GM18873 (cell line): ENCODE measurements around the gene MRPS11.
"Not testable (repeated sequence)": the region's sequence is repeated elsewhere in the genome, so short reads cannot be mapped to it uniquely, and the experiment has no call there.

ENCODE experiments used
- ATAC-seq: cut with Tn5 transposase; IDR thresholded peaks from one replicate; pipeline ENCODE4 v1.9.1; 2021; ENCODE audit warnings: mild to moderate bottlenecking, moderate library complexity, moderate number of reproducible peaks; ENCODE audit not compliant: unreplicated experiment, low FRiP score

The MRPS11 gene

GRCh38 chr15:88454867-88455810 is 12.4 kb upstream of the MRPS11 start:
- ATAC-seq, result no peak

- ATAC-seq, result no peak
These were observed 10.8 kb upstream of the MRPS11 start for GRCh38 chr15:88456733-88457132.

- ATAC-seq, result no peak
These were observed 3.5 kb upstream of the MRPS11 start for GRCh38 chr15:88463870-88464532.

GRCh38 chr15:88465633-88466224 is 1.8 kb upstream of the MRPS11 start:
- no peak for ATAC-seq

GRCh38 chr15:88467935-88468528 is 524 bp downstream of the MRPS11 start:
- ATAC-seq, result peak; percentile 5

- not testable (repeated sequence) for ATAC-seq
These were observed 1.2 kb downstream of the MRPS11 start for GRCh38 chr15:88468721-88469120.

- no peak for ATAC-seq
These were observed 1.8 kb downstream of the MRPS11 start for GRCh38 chr15:88469321-88469720.

- no peak for ATAC-seq
These were observed 3.3 kb downstream of the MRPS11 start for GRCh38 chr15:88470625-88471372.

GRCh38 chr15:88472225-88472624 is 4.7 kb downstream of the MRPS11 start:
- no peak for ATAC-seq

GRCh38 chr15:88473661-88474293 is 6.3 kb downstream of the MRPS11 start:
- not testable (repeated sequence) for ATAC-seq

- no peak for ATAC-seq
These were observed 9.1 kb downstream of the MRPS11 start for GRCh38 chr15:88476635-88477060.

GRCh38 chr15:88477126-88477525 is 9.6 kb downstream of the MRPS11 start:
- ATAC-seq, result no peak

GRCh38 chr15:88477904-88478303 is 10.4 kb downstream of the MRPS11 start:
- no peak for ATAC-seq

GRCh38 chr15:88479169-88479568 is 11.7 kb downstream of the MRPS11 start:
- ATAC-seq, result no peak

GRCh38 chr15:88480981-88481380 is 13.5 kb downstream of the MRPS11 start:
- ATAC-seq, result no peak

GRCh38 chr15:88482263-88482662 is 14.8 kb downstream of the MRPS11 start:
- ATAC-seq, result no peak

GRCh38 chr15:88484682-88485331 is 17.3 kb downstream of the MRPS11 start:
- ATAC-seq, result no peak

GRCh38 chr15:88487178-88487795 is 19.8 kb downstream of the MRPS11 start:
- ATAC-seq, result no peak
